A204.1 (cell line): Measurements from ENCODE around the gene XYLT1.
"Not testable (repeated sequence)": the region's sequence is repeated elsewhere in the genome, so short reads cannot be mapped to it uniquely, and the experiment has no call there.

Source experiments
- FAIRE-seq: peaks from 2 replicates; lab custom pipeline; 2012; peaks lifted over from hg19 to GRCh38; lab: Jason Lieb, UNC

XYLT1 gene

DNA sequence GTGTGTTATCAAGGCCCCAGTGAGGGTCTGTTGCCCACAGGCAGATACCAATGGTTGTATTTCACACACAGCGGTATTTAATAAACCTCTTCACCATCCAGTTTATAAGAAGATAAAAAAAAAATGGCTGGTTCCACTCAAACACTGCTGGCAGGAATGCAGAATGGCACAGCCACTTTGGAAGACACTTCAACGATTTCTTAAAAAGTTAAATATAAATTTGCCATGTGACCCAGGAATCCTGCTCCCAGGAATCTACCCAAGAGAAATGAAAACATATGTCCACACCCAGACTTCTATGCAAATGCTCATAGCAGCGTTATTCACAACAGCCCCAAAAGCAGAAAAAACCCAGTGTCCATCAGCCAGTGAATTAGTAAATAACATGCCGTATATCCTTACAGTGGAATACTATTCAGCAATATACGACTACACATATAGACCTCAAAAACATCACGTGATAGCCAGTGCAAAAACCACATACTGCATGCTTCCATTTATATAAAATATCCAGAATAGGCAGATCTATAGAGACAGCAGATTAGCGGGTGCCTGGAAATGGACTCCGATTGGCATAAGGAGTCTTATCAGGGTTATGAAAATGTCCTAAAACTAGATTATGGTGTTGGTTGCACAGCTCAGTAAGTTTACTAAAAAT, 38.7 kb downstream of the XYLT1 start:
- FAIRE-seq: no peak

DNA sequence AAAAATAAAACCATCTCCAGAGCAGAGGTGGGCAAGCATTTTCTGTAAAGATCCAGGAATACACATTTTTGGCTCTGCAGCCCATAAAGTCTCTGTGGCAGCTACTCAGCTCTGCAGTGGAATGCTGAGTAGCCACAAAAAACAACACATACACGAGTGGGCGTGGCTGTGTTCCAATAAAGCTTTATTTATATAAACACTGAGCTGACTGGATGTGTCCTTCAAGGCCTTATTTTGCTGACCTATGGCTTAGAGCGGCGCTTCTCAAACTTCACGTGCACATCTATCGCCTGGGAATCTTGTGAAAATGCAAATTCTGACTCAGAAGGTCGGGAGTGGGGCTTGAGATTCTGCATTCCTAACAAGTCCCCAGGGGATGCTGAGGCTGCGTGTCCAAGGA, 39.7 kb downstream of the XYLT1 start:
- FAIRE-seq: no peak

DNA sequence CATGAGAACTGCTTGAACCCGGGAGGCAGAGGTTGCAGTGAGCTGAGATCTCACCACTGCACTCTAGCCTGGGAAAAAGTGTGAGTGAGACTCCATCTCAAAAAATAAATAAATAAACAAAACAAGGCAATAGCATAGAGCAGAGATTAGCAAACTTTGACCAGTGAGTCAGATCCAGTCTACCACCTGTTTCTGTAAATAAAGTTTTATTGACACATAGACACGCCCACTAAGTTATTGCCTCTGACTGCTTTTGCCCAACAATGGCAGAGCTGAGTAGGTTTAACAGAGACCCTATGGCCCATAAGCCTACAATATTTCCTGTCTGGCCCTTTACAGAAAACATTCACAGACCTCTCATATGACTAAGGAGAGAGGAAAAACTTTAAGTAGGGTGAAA, 44.3 kb downstream of the XYLT1 start:
- no peak for FAIRE-seq

DNA sequence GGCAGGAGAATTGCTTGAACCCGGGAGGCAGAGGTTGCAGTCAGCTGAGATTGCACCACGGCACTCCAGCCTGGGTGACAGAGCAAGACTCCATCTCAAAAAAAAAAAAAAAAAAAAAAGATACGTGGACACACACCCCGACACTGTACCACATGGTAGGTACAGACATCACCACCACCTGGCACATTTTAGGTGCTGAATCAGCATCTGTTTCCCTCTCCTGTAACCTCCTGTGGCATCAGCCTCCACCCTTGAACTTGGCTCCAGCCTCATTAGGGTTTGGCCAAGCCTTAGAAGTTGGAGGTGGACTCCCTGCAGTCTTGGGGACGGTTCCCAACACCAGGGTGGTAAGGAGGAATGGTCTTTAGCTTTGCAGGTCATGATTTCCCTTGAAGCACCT, 46.0 kb downstream of the XYLT1 start:
- no peak for FAIRE-seq

DNA sequence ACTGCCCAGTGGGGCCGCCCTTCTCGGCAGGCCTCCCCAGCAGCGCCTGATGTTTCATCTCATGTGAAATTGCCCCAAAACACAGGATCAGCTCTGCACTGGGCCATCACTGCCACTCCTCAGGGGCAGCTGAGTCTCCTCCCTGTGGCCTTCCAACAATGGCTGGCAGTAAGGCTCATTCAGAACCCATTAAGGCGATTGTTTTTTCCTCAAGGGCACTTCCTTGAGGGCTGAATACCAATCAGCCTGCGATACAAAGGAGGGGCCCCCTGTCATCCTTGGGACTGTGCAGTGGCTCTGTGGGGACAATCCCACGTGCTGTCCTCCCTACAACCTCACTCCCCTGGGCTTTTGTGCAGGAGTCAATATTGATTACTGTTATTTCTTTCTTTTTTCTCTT, 47.5 kb downstream of the XYLT1 start:
- FAIRE-seq: no peak

DNA sequence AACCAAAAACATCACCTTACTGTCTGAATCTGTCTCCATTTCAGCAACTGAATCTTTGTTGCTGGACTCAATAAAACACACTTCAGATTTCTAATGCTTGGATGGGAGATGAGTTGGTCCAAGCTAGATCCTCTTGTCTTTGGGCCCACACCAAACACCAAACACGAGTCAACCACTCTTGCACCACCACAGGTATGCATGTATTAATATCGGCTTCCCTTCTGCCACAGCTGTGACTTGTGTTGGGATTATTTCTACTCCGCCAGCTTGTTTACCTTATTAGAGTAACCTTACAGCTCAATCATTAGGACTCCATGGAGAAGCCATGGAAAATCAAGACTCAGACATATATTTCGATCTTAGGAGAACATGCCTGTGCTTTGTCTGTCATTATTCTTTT, 49.9 kb downstream of the XYLT1 start:
- no peak for FAIRE-seq

DNA sequence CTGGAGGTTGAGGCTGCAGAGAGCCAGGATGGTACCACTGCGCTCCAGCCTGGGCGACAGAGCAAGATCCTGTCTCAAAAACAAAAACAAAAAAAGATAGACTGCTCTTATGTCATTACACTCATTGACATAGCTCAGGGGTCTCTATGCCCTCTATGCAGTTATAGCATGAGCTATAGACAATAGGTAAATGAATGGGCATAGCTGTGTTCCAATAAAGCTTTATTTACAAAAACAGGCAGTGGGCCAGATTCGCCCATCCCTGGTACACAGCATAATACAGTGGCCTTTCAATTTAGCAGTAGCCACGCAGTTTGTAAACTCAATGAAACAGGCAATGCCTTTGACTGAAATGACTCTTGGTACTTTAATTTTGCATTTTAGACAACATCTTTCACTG, 51.5 kb downstream of the XYLT1 start:
- no peak for FAIRE-seq

DNA sequence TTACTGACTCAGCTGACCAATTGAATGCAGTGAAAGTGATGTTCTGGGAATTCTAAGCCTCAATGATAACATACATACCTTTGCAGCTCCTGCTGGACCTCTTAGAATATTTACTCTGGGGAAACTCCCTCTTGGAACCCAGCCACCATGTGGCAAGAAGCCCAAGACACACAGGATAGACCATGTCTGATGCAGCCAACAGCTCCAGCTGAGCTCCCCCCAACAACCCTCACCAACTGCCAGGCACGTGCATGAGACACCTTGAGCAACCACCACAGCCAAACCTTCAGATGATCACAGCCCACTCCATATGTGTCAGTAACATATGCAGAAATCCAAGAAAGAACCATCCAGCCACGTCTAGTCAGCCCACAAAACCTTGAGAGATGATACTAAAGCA, 53.0 kb downstream of the XYLT1 start:
- FAIRE-seq: no peak

DNA sequence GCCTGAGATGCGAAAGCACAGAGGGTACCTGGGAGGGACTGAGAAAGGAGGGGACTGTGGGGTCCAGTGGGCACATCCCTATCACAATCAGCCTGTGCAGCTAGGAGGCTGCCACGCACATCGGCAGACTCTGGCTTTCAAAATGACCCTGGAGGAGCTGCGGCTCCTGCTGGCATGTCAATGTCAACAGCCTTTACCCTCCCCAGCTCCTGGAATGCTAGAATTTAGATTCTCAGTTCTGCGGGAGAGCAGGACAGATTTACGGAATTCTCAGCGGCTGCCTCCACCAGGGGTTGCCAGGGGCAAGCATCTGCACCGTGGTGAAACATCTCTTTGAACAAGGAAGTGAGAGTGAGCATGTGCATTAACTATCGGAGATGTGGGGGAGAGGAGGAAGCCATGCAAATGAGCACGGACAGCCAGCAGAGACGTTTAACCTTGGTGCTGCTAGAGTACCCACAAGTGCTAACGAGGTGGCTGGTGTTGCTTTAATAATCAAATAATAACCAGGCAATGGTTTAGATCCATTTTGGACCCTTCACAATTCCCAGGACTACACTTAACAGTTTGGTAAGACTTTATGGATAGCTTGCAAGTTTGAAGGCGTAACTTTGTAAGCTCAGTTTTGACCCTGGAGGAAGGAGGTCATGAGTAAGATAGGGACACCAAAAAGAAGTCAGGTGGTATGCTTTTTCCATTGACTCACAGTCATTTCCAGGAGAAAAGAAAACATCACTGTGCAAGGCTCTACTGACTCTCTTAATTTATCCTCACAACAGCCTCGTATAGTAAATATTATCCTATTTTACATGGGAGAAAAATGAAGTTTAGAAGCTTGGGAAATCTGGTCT, 54.1 kb downstream of the XYLT1 start:
- FAIRE-seq: no peak

DNA sequence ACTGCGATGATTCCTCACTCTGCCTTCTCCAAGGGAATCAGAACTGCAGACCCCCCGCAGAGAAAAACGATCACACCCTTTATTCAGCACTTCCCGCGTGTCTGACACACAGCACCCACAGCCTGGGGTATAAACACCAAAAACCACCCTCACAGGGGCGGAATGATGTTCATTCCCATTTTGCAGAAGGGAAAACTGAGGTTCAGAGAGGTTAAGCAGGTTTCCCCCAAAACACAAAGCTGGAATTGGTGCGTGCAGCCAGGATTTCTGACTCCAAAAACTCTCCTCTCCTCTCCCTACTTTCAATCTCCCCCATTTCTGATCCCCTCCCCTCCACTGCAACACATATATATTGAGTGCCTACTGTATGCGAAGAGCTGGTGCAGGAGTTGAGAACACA, 55.8 kb downstream of the XYLT1 start:
- no peak for FAIRE-seq

DNA sequence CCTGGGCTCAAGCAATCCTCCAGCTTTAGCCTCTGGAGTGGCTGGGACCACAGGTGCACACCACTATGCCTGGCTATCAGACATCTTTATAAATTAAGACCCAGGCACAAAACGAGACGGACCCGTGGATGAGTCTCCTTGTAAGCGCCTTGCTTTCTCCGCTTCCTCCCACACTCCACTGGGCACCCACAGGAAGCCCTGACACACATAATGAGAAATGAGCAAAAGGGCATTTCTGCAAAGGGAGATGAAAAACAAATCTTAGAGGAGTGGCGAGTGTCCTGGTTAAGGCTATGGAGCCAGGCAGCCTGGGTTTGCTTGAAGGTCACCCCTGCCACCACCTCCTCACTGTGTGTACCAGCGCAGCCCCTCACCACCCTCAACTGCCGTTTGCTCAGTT, 56.3 kb downstream of the XYLT1 start:
- FAIRE-seq: no peak

DNA sequence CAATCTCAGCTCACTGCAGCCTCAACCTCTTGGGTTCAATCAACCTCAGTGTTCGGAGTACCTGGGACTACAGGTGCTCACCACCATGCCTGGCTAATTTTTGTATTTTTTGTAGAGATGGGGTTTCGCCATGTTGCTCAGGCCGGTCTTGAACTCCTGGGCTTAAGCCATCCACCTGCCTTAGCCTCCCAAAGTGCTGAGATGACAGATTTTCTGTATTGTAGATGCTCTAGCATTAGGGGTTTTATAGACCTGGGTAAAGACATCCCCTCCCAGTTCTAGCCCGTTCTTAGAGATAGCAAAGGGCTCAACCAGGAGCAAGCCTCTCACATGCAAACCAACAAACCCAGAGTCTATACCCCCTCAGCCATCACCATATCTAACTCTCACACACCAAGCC, 57.3 kb downstream of the XYLT1 start:
- FAIRE-seq: no peak

DNA sequence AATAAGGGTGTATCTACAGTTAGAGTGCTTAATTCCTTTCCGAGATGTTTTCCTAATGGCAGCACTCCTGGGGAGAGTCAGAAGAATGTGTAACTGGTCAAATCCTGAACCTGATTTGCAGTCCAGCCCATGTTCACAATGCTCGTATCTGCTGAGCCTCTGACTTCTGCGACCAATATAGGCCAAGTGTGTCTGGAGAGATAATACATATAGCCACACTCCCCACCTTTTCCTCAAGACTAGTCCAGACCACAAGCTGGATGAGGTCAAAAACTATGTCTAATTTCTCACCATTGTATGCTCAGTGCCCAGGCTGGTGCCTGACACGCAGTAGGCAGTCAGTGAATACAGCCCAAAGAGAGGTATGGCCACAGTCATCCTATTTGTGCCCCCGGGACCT, 58.0 kb downstream of the XYLT1 start:
- no peak for FAIRE-seq

DNA sequence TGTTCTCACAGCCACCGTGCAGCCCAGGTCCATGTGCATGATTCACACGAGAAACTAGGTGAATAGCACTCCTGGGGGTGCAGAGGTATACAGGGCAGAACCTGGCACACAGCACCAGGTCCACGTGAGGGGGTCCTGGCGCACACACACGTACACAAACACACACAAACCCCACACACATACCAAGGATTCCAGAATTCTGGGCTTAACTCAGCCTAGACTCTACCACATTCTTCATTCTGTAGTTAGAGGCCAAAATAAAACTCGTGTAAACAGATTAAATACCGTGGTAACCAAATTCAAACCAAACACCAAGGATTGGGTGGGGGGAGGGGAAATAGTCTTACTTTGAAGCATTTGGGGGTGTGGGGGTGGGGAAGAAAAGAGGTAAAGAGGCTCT, 58.5 kb downstream of the XYLT1 start:
- FAIRE-seq: no peak

DNA sequence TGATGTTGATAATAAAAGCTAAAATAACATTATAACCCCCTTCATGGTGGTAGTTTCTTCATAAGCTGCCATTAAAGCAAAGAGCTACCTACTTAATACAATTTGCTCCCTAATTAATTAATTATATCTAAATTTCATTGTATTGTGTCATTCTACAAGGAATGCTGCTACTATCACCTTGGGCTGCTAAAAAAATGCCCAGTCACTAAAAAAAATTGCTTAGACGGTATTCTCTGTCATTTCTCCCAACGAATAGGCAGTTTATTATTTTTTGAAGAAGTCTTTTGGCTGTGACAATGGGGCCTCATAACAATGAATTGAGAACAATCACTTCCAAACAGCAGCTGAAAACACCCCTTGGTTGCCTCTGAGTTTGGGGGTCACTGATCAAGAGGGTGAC, 59.5 kb downstream of the XYLT1 start:
- FAIRE-seq: no peak

DNA sequence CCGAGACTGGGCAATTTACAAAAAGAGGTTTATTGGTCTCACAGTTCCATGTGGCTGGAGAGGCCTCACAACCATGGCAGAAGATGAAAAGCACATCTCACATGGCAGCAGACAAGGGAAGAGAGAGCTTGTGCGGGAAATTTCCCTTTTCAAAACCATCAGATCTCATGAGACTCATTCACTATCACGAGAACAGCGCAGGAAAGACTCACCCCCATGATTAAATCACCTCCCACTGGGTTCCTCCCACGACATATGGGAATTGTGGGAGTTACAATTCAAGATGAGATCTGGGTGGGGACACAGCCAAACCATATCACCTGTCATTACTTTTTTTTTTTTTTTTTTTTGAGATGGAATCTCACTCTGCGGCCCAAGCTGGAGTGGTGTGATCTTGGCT, 60.4 kb downstream of the XYLT1 start:
- FAIRE-seq: not testable (repeated sequence)

DNA sequence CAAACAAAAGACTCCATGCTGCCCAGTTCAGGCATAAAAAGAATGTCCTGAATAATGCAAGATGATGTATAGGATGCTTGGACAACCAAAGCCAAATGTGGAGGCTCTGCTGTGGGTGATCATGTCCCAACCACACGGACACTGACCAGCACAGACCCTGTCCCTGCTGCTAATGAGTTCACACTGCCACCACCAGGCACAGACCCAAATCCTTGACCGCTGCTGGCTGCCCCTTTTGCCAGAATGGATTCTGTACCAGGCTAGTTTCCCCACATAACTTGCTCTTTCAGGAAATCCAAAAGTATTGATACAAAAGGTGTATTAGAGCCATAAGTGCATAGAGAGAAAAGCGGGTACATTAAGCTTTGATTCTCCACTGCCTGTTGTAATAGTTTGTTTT, 60.9 kb downstream of the XYLT1 start:
- FAIRE-seq: no peak

DNA sequence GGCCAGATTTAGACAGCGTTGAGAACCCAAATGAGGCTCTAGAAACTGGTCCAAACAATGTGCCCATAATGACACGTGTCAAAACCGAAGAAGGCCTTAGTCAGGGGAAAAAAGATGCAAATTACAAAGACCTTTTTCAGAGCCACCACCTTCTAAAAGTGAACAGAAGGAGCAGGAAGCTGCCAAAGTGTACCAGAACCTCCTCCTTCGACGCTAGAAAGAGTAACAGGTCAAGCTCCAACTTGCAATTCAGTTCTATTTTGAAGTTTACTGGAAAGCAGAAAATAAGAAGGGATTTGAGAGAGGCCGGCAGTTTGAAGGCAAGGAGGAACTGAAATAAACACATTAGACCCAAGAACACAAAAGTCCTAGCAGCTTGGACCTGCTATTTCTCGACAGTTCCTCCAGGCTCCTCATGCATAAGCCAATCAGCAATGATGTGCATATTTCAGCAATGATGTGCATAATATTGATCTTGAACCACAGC, 61.8 kb downstream of the XYLT1 start:
- FAIRE-seq: no peak

DNA sequence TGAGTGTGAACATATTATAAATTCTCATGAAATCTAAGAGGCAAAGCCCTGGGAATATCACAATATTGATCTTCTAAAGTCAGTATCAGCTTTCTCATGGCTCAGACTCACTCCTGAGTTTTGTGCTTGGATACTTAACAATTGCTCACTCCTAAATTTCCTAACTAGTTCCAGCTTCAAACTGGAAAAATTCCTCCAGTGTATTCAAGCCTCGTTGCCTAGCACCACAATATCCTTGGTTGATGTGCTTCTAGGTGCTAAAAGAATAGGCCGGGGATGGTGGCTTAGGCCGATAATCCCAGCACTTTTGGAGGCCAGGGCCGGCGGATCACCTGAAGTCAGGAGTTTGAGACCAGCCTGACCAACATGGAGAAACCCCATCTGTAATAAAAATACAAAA, 62.5 kb downstream of the XYLT1 start:
- no peak for FAIRE-seq

DNA sequence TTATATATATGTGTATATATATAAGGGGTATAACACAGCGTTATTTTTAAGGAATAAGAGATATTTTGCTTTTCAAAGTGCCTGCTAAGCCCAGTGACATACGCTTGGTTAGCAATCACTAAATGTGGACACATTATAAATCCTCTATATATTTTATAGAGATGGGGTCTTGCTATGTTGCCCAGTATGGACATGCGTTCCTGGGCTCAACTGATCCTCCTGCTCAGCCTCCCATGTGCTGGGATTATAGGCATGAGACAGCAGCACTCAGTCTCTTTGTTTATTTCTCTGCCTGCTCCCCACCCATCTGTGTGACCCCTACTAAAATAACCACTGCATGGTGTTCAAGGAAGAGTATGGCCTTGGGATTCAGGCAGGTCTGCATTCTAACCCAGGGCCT, 63.4 kb downstream of the XYLT1 start:
- no peak for FAIRE-seq

DNA sequence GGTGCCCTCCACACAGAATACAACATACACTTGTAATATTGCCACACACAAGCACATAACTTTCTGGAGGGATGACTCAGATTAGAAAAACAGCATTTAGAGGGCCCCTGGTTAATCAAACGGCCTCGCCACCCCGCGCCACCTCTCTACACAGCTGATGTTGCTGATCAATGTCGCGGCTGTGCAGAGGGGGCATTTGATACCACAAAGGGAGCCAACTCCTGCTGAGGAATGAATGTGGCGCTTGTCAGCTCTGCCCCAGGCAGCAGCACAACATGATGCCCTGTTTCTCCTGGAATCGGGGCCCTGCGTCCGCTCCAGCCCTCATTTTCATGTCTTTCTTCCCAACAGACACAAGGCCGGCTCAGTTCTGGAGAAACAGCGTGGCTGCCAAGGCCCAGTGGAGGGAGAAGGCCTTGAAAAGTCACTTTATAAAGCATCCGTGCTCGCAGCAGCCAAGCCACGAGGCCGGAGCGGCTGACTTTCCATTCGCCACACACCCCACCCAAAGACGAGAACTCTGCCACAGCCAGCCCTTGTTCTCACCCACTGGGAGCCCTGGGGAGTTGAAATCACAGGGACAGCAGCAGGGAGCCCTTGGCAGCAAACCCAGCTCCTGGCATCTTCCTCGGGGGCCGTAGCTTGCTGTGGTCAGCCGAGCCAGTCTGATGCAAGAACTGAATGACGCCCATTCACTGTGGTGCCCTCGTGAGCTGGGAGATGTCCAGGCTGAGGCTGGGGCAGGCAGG, 65.6 kb downstream of the XYLT1 start:
- FAIRE-seq: no peak

DNA sequence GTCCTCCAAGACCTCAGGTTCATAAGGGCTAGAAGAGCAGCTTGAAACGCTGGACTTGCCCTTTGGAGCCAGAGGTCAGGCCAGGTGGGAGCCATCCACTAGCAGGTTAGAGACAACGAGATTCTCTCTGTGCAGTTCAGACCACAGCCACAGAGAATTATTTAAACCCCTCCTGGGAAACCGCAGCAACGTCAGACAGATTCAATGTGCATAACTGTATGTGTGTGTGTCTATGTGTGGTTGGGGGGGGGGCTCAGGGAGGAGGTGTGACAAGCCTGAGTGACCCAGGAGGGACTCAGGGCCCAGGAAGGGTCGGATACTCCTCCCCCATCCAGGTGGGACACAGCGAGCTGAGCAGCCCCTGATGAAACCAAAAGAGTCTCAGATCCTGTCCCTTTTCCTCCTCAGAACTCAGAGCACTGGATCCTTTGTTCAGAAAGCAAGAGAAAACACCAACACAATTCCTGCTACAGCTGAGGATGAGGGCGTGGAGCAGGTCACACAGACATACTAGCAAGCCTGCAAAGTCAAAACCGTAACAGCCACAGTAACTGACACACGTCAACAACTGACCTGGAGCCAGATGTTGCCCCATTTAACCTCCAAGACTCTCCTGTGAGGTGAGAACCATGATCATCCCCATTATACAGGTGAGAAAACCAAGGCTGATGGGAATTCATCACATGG, 66.8 kb downstream of the XYLT1 start:
- FAIRE-seq: no peak
